ENCODE results near the gene CREB3.

Gene CREB3

GRCh38 chr9:35746583-35746982, 14.1 kb downstream of the CREB3 start:
- in situ Hi-C loops (cut with MboI; ENCODE audit: low sequenced_read_pairs), result no loop called here

DNA sequence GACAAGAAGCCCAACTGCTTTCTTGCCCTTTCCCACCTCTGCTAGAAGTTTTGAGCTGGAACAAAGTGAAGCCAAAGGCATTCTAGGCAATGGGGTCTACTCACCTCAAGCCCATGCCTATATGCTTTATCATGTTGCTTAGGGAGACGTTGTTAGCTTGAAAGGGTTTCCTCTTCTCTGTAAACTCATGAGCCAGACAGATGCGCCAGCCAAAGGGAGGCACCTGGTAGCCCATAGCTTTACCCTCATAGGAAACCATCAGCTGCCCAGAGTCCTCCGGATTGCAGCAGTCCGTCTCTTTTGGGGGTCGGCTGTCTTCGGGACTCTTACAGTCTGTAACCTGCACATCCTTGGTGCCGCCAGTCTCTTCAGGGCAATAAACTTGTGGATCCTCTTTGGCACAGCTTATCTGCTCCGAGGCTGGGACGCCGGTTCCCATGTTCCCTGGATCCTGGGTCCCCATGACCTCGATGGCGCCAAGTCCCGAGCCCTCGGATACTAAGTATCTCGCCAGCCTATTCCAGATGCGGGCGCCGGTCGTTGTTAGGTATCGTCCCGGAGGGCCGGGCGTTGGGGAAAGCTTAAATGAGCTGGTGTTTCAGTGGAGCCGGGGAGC, 15.9 kb downstream of the CREB3 start:
- in situ Hi-C loops (cut with MboI; ENCODE audit: low sequenced_read_pairs), result no loop called here

DNA sequence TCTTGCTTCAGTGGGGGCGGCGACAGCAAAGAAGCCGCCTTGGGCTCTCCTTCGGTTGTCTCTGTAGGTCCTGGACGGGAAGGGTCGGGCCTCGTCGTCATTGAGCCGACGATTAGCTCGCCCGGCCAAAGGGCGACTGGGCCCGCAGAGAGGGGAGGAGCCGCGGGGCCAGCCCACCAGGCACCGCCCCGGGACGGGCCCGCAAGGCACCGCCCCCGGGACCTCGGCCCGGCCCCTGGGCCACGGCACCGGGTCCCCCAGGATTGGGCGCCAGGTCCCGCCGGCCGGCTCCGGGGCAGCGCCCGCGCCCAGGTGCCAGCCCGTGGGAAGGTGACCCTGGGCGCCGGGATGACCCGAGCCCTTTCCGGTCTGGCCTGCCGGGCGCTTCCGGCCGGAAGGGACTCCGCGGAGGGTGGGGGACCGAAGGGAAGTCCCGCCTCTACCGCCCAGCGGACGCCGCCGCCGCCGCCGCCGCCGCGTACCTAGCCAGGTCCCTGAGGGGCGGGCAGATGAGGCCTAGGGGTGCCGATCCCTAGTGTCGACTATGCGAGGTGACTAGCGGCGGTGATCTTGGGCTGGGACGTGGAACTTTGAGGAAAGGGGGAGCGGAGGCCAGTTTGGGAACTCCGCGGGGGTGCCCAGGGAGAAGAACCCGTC, 16.5 kb downstream of the CREB3 start, which contains the start of the genes GBA2 and RGP1:
TSS of gene GBA2 (minus strand) at position 371 of the 657 bp plus-strand sequence. CDS start 524 bp downstream, outside the sequence.
TSS of gene RGP1 (plus strand) at position 430 of the 657 bp plus-strand sequence. CDS start 469 bp downstream, outside the sequence.
- in situ Hi-C loops (cut with MboI; ENCODE audit: low sequenced_read_pairs), result no loop called here

GRCh38 chr9:35749515-35750255, 17.2 kb downstream of the CREB3 start:
- in situ Hi-C loops (cut with MboI; ENCODE audit: low sequenced_read_pairs), result no loop called here

DNA sequence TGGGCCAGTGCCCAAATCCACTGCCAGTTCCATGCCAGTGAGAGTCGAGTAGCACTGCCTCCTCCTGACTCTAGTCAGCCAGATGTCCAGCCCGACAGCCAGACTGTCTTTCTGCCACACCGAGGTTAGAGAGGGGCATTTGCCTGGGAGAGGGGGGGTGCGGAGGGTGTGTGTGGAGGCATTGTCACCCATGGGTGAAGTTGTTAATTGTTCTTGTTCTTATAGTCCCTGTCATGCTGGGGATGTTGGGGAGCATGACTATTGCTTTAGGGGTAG, 17.7 kb downstream of the CREB3 start:
- in situ Hi-C loops (cut with MboI; ENCODE audit: low sequenced_read_pairs), result no loop called here

- in situ Hi-C loops (cut with MboI; ENCODE audit: low sequenced_read_pairs), result no loop called here
Observed at GRCh38 chr9:35753466-35753865, 21.0 kb downstream of the CREB3 start.

GRCh38 chr9:35754264-35754663, 21.8 kb downstream of the CREB3 start, which contains the start of gene MSMP:
Gene MSMP (minus strand): TSS chr9:35754276. CDS start chr9:35754129, 147 bp downstream.
- in situ Hi-C loops (cut with MboI; ENCODE audit: low sequenced_read_pairs), result no loop called here

- in situ Hi-C loops (cut with MboI; ENCODE audit: low sequenced_read_pairs), result no loop called here
Observed at GRCh38 chr9:35755071-35755470, 22.6 kb downstream of the CREB3 start.

DNA sequence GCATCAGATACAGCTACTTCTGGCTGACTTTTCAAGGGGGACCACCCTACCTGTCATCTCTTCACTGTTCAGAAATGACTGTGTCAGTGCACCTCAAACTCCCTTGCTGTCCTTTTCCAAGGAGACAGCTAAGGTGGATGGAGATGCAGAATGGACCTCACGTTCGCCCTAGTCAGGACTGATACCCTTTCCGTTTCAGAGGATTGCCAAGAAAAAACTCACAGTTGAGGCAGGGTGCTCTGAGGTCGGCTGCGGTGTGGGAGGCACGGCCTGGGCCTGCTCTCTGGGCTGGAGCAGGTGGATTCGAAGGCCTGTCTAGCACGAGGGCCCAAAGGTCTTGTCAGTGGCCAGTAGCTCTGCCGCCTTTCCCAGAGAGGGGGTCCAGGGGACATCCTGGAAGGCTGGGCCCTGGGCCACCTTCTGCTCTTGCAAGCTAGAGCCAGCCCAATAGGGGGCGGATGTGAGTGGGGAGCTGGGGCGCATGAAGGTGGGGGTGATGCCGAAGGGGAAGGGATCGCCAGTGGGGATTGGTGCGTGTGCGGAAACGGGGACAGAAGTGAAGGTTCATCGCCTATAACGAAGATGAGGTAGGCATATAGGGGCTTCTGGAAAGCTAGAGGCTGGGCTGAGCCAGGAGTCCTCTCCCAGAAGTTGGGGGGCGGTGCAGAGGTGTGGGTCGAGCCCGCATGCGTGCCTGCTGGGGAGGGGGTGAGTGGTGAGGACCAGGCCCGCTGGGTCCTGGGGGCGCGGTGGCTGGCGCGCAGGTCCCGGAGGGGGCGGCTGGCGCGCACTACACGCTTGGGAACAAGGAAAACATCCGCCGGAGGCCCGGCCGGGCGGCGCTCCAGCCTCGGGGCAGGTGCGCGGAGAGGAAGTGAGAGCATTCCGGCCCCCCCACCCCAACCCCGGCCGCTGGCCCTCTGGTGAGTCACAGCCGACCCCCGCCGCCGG, 24.1 kb downstream of the CREB3 start:
- in situ Hi-C loops (cut with MboI; ENCODE audit: low sequenced_read_pairs), result no loop called here

DNA sequence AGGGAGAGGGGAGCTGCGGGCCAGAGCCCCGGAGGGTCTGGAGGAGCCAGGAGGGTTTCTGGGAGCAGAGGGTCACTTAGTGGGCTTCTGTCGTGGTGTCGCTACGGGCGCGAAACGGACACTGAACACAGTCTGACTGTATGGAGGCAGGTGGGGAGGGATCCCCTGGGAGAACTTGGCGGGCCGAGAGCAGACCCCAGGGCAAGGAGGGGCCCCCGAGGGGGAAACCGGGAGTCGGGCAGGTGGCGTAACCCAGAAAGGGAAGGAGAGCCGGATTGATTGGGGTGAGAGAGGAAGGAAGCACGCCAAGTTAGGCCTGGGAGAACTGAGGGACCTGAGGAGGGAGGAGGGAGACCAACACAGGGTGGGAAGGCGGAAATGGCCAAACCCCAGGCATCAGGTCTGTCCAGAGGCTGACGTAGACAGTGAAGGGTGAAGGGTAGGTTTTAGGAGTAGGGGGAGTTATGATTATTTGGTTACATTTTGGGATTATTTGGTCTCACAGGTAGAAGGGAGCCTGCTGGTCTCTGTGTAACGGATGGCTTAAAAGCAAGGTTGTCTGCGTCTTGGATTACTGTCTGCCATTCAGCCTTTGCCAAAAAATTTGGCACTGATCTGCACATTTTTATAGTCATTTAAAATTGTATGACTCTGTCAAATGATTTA, 24.9 kb downstream of the CREB3 start:
- in situ Hi-C loops (cut with MboI; ENCODE audit: low sequenced_read_pairs), result no loop called here

DNA sequence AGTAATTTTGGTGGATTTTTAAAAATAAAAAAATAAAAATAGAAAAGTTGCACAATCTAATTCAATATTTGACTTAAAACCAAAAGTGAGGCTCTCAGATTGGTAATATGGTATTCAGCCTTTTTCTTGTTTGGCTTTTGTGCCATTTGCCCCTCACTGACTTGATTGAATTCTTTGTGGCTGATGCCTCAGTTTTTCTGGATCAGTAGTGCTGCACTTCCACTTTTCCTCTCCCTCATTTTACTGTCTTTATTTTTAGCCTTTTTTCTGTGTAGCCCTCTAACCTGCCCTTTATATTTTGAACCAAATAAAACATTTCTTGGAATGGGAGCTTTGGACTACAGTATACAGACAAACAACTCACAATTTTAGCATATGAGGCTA, 25.4 kb downstream of the CREB3 start:
- in situ Hi-C loops (cut with MboI; ENCODE audit: low sequenced_read_pairs), result no loop called here

- in situ Hi-C loops (cut with MboI; ENCODE audit: low sequenced_read_pairs), result no loop called here
Observed at GRCh38 chr9:35758475-35759050, 26.1 kb downstream of the CREB3 start.

GRCh38 chr9:35759795-35760194, 27.3 kb downstream of the CREB3 start:
- in situ Hi-C loops (cut with MboI; ENCODE audit: low sequenced_read_pairs), result no loop called here

- in situ Hi-C loops (cut with MboI; ENCODE audit: low sequenced_read_pairs), result no loop called here
Observed at GRCh38 chr9:35760651-35761050, 28.2 kb downstream of the CREB3 start.

- in situ Hi-C loops (cut with MboI; ENCODE audit: low sequenced_read_pairs), result no loop called here
Observed at GRCh38 chr9:35763181-35763580, 30.7 kb downstream of the CREB3 start.

DNA sequence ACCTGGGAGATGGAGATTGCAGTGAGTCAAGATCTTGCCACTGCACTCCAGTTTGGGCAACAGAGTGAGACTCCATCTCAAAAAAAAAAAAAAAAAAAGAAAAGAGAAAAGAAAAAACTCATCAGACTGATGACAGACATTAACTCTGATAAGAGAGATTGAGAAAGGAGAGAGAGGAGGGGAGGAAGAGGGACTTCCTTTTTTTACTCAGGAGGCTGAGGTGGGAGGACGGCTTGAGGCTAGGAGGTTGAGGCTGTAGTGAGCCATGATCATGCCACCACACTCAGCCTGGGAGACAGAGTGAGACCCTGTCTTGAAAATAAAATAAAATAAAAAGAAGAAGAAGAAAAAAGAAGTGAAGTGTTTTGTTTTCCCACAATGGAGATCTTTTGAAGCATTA, 31.3 kb downstream of the CREB3 start:
- in situ Hi-C loops (cut with MboI; ENCODE audit: low sequenced_read_pairs), result no loop called here

DNA sequence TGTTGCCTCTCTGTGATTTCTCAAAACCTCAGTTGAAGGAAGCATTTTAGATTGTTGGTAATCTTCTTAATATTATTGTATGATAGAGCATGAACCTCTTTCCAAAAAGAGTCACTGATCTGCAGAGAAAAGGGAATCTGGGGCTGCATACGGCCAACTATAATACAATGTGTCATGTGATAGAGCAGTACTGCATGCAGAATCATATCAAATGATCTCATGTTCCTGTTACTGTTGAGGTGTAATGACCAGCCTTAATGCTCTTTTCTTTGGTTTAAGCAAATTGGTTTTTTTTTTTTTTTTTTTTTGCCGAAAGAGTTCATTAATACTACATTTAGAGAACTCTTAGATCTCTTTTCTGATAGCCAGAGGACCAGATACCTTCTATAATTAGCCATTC, 34.5 kb downstream of the CREB3 start:
- in situ Hi-C loops (cut with MboI; ENCODE audit: low sequenced_read_pairs), result no loop called here

- in situ Hi-C loops (cut with MboI; ENCODE audit: low sequenced_read_pairs), result no loop called here
Observed at GRCh38 chr9:35767458-35767857, 35.0 kb downstream of the CREB3 start.

- in situ Hi-C loops (cut with MboI; ENCODE audit: low sequenced_read_pairs), result no loop called here
Observed at GRCh38 chr9:35769763-35770162, 37.3 kb downstream of the CREB3 start.

- in situ Hi-C loops (cut with MboI; ENCODE audit: low sequenced_read_pairs), result no loop called here
Observed at GRCh38 chr9:35771075-35771433, 38.6 kb downstream of the CREB3 start.
